ENCODE measurements around the gene TAF12. TPM values are rescaled to one million over a fixed set of nuclear protein-coding genes. Genes with fewer than 3 reads are reported as not detected.

TAF12 gene
- total RNA-seq (2012; rRNA removed) (31.7 and 39.7 TPM in 2 replicates), polyA plus RNA-seq (2012; rRNA removed) (25.1 and 28.8 TPM in 2 replicates), Bru-seq, nascent RNA (percentile 63 among the genes with signal in this experiment), BruChase-seq, experiment 1, labeled RNA remaining after a 6-hour chase (percentile 87 among the genes with signal in this experiment), BruChase-seq, experiment 2, labeled RNA remaining after a 2-hour chase (percentile 71 among the genes with signal in this experiment)
- 8.6 and 28.6 TPM in 2 replicates for polyA plus RNA-seq (2012; cell fraction: cytosol; rRNA removed)
- polyA plus RNA-seq (2012; cell fraction: nucleus; rRNA removed; ENCODE audit: low replicate concordance) = 2.2 and 10.3 TPM in 2 replicates
- long read RNA-seq, transcript TAF12-202 (6 exons, 1,334 nt) = major isoform, 34 of 42 reads
- long read RNA-seq, partial matches to known transcripts = 3 of 42 reads
- long read RNA-seq, other reads (novel, unspliced or antisense) = 2 of 42 reads

GRCh38 chr1:28642847-28643635 lies at the start of gene TAF12:
Gene TAF12 (minus strand): TSS chr1:28643067. CDS start chr1:28622081, 20,986 bp downstream.
- intact Hi-C loops (cut with micrococcal nuclease) (loop anchor here (10.0 kb wide), 2 partner anchors 392 to 552 kb away; no protein-coding TSS in a partner anchor), in situ Hi-C loops (cut with MboI; ENCODE audit: low sequenced_read_pairs) (no loop called here), dilution Hi-C loops (cut with HindIII; ENCODE audit: low sequenced_read_pairs, unreplicated experiment) (no loop called here)
- CTCF ChIA-PET = interaction anchor here (1.0 to 1.5 kb wide), 2 partner anchors 40 to 234 kb away, joined by 3 to 4 read pairs; no protein-coding TSS in a partner anchor
- Histone ChIP-seq H4K20me1 (ENCODE audit: insufficient read depth, low read length) (no peaks in the 10 kb centered on the region), H3K9me1 (ENCODE audit: insufficient read depth, low read length) (peaks cover 5% of the 10 kb centered on the region; the same call in 1 of the 2 replicates), H3K14ac (replicated peaks; ENCODE audit: low read depth, low read length) (peak within 1 kb of the TSS; percentile 100), H3K9me3 (ENCODE audit: control insufficient read depth, insufficient read depth, low read length) (no peaks in the 10 kb centered on the region), H3K4me3 (ENCODE audit: insufficient read depth, low read depth, low read length) (peak within 1 kb of the TSS; percentile 77), H4K8ac (ENCODE audit: low read depth in 2 of 2, low read length in 2 of 2) (peak within 1 kb of the TSS; percentile 95 to 98), H3K4me2 (ENCODE audit: low read depth, low read length) (peak within 1 kb of the TSS; percentile 77), H2AFZ (replicated peaks; ENCODE audit: low read length, poor library complexity) (peak within 1 kb of the TSS; percentile 96), H3K4ac (ENCODE audit: low read depth, low read length) (peak within 1 kb of the TSS; percentile 97), H4K91ac (ENCODE audit: insufficient read depth, low read depth, low read length) (peak within 1 kb of the TSS; percentile 97), H3K79me1 (ENCODE audit: low read depth in 1 of 2, low read length in 2 of 2) (peaks cover 18 to 39% of the 10 kb centered on the region in 2 experiments), H3K27ac (ENCODE audit: insufficient read depth, low read length) (peak within 1 kb of the TSS; percentile 94), H2AK9ac (replicated peaks; ENCODE audit: low read depth, low read length, poor library complexity) (peak within 1 kb of the TSS; percentile 99), H3K23ac (ENCODE audit: low read depth, low read length) (peak within 1 kb of the TSS; percentile 99), H2BK5ac (ENCODE audit: low read depth, low read length, poor library complexity, severe bottlenecking) (peak within 1 kb of the TSS; percentile 85), H3K27me3 (ENCODE audit: control insufficient read depth, insufficient read depth, low read length) (no peaks in the 10 kb centered on the region), H2BK20ac (ENCODE audit: low read depth, low read length) (peak within 1 kb of the TSS; percentile 74), H3K18ac (ENCODE audit: low read depth, low read length) (peak within 1 kb of the TSS; percentile 84), H2BK15ac (ENCODE audit: low read depth, low read length) (peak within 1 kb of the TSS; percentile 78), H3K56ac (ENCODE audit: extremely low read depth, insufficient read depth, low read length) (peak within 1 kb of the TSS; percentile 91), H2BK120ac (ENCODE audit: low read depth, low read length) (peak within 1 kb of the TSS; percentile 82), H4K5ac (ENCODE audit: low read depth, low read length) (peak within 1 kb of the TSS; percentile 97), H3K9ac (ENCODE audit: low read depth, low read length) (peak within 1 kb of the TSS; percentile 97), H3K36me3 (ENCODE audit: control insufficient read depth, insufficient read depth, low read length) (no peaks in the 10 kb centered on the region), H2AK5ac (ENCODE audit: low read depth, low read length) (peak within 1 kb of the TSS; percentile 98), H3K4me1 (ENCODE audit: control insufficient read depth, insufficient read depth, low read length) (peaks cover 1% of the 10 kb centered on the region)
- 0% methylated on average over 16 of the region's 49 CpGs; no CpG with 5 or more reads in 1 of the 2 experiments for WGBS, 2 experiments (ENCODE audit: extremely low coverage in 2 of 2, insufficient read length in 1 of 2)
- POLR2A ChIA-PET (ENCODE audit: unreplicated experiment) = interaction anchor here (0.6 to 0.9 kb wide), 12 partner anchors 13 to 1040 kb away, joined by 3 to 18 read pairs (median 5); no protein-coding TSS in a partner anchor
- peak; percentile 83 for ATAC-seq (ENCODE audit: low read depth)
- peak; percentile 94 for DNase-seq
- BruUV-seq (replicated peaks) = no TSS peak
- peak; percentile 95 for TF ChIP-seq USF2 (IDR thresholded peaks at IDR 0.05; ENCODE audit: low read depth, low read length)
- peak; percentile 70; the same call in 1 of the 2 replicates for TF ChIP-seq MAZ (IDR thresholded peaks at IDR 0.05; ENCODE audit: borderline replicate concordance, low read depth, low read length)
- TF ChIP-seq POLR2A (IDR thresholded peaks at IDR 0.05; ENCODE audit: low read depth, low read length) = peak; percentile 98
- peak; percentile 51 for TF ChIP-seq CTCF (conservative IDR thresholded peaks at IDR 0.05; ENCODE audit: low read depth, low read length)
- TF ChIP-seq RAD21 (IDR thresholded peaks at IDR 0.05; ENCODE audit: low read length) = peak; percentile 44
- no peak for TF ChIP-seq RCOR1 (IDR thresholded peaks at IDR 0.05; ENCODE audit: insufficient replicate concordance, low read length)
- peak; percentile 44; the same call in 1 of the 2 replicates for TF ChIP-seq ELK1 (IDR thresholded peaks at IDR 0.05; ENCODE audit: borderline replicate concordance, low read depth, low read length)
- peak; percentile 92 for TF ChIP-seq MXI1 (IDR thresholded peaks at IDR 0.05; ENCODE audit: borderline replicate concordance, low read depth, low read length)
- no peak for TF ChIP-seq RFX5 (IDR thresholded peaks at IDR 0.05; ENCODE audit: low read depth, low read length)
- no peak for TF ChIP-seq BHLHE40 (IDR thresholded peaks at IDR 0.05; ENCODE audit: low read depth, low read length)

All from IMR-90 (cell line).